Activated T-helper 17 cell treated with anti-CD3 and anti-CD28 coated beads, Interleukin-2, amount 50 U/mL, for 72 hours (primary cell): ENCODE measurements around the gene CENPO. TPM values are rescaled to one million over a fixed set of nuclear protein-coding genes. Genes with fewer than 3 reads are reported as not detected.
A peak's percentile ranks its signal among the peaks of the same experiment; 100 is the strongest.

Experiments
- ATAC-seq: fragments of 150-1000 bp; cut with Tn5 transposase; replicated peaks from 2 replicates; pipeline ENCODE4 v1.10.0; 2021; ENCODE audit warnings: mild to moderate bottlenecking, moderate library complexity
- H3K27ac Mint-ChIP-seq: one replicate; pipeline ENCODE4 v1.8.0; 2022; ENCODE audit warnings: mixed read lengths
- H3K27me3 Mint-ChIP-seq: one replicate; pipeline ENCODE4 v1.8.0; 2022; ENCODE audit warnings: mixed read lengths
- H3K36me3 Mint-ChIP-seq: one replicate; pipeline ENCODE4 v1.8.0; 2022; ENCODE audit warnings: low read depth, mild to moderate bottlenecking, mixed read lengths
- H3K4me1 Mint-ChIP-seq: one replicate; pipeline ENCODE4 v1.8.0; 2022; ENCODE audit warnings: mixed read lengths
- H3K4me3 Mint-ChIP-seq: one replicate; pipeline ENCODE4 v1.8.0; 2022; ENCODE audit warnings: mild to moderate bottlenecking, mixed read lengths
- H3K9me3 Mint-ChIP-seq: one replicate; pipeline ENCODE4 v1.8.0; 2022; ENCODE audit warnings: mixed read lengths
- total RNA-seq, 2 donors: library from RNA; stranded (reverse); gene quantifications; one replicate each; pipeline ENCODE4 v1.2.3, GENCODE V29; 2022

Gene CENPO
- total RNA-seq, 2 donors from 2014 or later, result 32.7 to 54.8 TPM

DNA sequence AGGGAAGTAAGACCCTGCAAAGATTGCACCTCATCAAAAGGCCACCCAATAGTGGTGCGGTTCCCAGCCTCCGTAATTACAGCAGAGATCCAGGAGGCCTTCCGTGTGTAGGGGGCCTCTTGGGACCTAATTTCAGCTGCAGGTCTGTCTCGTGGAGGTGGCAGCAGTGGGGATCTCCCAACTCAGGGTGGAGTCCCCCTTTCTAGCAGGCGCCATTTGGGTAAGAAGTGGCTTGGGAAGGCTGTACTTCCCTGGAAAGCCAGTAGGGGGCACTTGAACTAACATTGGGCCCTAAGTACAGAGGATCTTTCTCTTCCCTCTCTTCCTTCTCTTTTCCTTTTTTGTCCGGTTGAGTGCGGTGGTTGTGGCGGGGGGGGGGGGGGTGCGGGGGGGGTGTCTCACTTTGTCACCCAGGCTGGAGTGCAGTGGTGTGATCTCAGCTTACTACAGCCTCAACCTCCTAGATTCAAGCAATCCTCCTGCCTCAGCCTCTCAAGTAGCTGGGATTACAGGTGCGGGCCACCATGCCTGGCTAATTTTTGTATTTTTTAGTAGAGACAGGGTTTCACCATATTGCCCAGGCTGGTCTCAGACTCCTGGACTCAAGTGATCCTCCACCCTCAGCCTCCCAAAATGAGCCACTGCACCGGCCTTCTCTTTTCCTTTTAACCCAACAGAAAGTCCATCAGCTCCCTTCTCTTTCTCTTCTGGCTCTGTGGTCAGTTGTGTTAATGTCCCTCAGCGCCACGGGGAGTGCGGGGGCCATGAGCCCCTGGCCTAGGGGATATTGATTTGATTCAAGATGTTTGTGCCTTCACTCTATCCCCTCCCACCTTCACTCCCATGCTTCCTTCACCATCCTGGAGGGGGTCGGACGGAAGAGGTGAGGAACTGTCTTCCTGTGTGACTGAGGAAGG lies 32.0 kb downstream of the CENPO start:
- no peak for ATAC-seq
- H3K27me3 Mint-ChIP-seq, result no peaks in the 10 kb centered on the region
- peaks cover 53% of the 10 kb centered on the region for H3K36me3 Mint-ChIP-seq
- H3K9me3 Mint-ChIP-seq, result no peaks in the 10 kb centered on the region
- H3K4me1 Mint-ChIP-seq, result peaks cover 19% of the 10 kb centered on the region
- peak overlapping the region; percentile 15 for H3K4me3 Mint-ChIP-seq
- H3K27ac Mint-ChIP-seq, result peak overlapping the region; percentile 92

DNA sequence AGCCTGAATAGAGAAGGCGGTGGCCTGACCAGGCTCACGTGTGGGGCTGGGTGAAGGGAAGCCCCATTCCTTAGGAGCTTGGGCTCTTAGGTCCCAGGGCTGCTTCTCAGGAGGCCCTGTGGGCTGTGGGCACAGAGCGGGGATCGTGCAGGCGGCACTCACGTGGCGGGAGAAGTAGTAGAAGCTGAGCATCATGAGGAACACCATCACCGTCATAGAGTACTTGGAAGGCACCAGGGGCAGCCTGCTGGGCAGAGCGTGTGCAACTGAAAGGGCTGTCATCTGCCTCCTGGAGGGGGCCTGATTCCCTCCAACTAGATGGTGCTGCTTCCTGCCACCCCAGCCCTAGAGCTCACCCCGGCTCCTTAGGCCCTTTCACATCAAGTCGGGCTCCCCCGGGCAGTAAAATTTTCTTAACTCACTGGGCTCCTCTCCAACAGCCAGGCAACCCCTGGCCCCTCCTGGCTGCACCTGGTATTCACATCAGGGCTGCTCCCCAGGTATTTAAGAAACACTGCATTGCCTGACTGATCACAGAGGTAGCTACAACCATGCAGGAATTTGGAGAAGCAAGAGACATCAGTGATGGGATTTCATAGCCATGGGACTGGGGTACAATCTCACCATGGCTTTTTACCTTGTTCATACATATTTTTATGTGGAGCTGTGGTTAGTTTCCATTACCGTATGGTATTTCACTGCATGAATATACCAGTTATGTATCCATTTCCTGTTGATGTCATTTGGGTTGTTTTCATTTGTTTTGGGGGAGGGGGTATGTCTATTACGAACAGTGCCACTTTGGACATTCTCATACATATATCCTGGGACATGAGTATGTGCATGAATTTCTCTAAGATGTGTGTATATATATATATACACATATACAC lies 32.9 kb downstream of the CENPO start:
- Mint-ChIP-seq H3K36me3 (peaks cover 44% of the 10 kb centered on the region), H3K27ac (peak overlapping the region; percentile 92), H3K4me1 (peaks cover 19% of the 10 kb centered on the region), H3K27me3 (no peaks in the 10 kb centered on the region), H3K4me3 (peak overlapping the region; percentile 15), H3K9me3 (no peaks in the 10 kb centered on the region)
- peak; percentile 69 for ATAC-seq

DNA sequence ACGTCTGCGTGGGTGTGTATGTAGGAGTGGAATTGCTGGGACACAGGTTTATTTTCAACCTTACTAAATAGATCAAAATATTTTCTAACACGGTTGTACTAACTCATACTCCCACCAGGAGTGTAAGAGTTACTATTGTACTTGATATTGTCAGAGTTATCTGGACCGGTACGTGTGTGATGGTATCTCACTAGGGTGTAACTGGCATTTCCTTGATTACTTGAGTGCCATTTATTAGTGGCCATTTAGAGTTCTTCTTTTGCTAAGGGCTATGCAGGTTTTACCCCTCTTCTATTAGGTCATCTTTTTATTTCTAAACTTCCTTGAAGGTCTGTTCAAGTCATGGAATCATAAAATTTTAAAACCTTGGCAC lies 33.5 kb downstream of the CENPO start:
- H3K36me3 Mint-ChIP-seq, result peaks cover 38% of the 10 kb centered on the region
- no peaks in the 10 kb centered on the region for H3K9me3 Mint-ChIP-seq
- peak; percentile 8 for ATAC-seq
- peak overlapping the region; percentile 15 for H3K4me3 Mint-ChIP-seq
- H3K4me1 Mint-ChIP-seq, result peaks cover 19% of the 10 kb centered on the region
- H3K27me3 Mint-ChIP-seq, result no peaks in the 10 kb centered on the region
- H3K27ac Mint-ChIP-seq, result peak overlapping the region; percentile 92

DNA sequence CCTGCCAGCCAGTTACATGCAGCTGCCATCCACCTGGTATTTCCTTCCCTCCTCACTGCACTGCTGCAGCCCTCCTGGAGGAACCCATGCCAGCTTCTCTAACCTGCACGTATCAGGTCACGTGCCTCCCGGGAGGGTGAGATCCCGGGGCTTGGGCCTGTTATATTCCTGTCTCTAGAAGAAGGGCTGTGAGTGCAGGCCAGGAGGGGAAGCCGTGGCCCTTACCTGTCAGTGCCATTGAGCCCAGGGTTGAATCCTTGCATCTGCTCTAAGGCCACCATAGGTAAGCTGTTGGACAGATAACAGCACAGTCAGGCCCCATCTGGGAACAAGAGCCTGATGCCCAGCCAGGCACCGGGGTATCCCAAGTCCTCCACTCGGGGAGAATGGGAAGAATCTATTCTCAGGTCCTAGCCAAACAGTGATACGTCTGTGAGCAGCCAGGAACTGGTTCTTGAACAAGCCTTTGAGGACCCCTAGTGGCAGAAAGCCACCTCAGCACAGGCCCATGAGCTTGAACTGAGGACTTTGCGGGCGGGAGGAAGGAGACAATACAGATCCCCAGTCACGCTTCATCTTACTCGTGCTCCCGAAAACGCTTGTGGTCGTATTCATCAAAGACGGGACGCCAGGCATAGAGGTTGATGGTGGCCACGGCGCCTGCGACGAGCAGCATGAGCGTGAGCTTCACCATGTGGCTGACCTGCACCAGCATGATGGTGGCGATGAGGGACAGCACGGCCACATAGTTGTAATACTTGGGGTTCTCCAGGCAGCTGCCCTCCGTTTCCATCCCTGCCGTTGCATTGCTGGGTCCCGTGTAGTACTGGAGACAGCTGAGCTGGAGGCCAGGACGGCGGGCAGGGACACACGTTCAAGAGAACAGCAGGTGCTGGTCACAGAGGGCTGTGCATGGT lies 34.4 kb downstream of the CENPO start:
- peak overlapping the region; percentile 92 for H3K27ac Mint-ChIP-seq
- H3K4me3 Mint-ChIP-seq, result peak overlapping the region; percentile 28
- H3K27me3 Mint-ChIP-seq, result no peaks in the 10 kb centered on the region
- peaks cover 29% of the 10 kb centered on the region for H3K36me3 Mint-ChIP-seq
- ATAC-seq, result peak; percentile 85
- H3K9me3 Mint-ChIP-seq, result no peaks in the 10 kb centered on the region
- H3K4me1 Mint-ChIP-seq, result peaks cover 19% of the 10 kb centered on the region

DNA sequence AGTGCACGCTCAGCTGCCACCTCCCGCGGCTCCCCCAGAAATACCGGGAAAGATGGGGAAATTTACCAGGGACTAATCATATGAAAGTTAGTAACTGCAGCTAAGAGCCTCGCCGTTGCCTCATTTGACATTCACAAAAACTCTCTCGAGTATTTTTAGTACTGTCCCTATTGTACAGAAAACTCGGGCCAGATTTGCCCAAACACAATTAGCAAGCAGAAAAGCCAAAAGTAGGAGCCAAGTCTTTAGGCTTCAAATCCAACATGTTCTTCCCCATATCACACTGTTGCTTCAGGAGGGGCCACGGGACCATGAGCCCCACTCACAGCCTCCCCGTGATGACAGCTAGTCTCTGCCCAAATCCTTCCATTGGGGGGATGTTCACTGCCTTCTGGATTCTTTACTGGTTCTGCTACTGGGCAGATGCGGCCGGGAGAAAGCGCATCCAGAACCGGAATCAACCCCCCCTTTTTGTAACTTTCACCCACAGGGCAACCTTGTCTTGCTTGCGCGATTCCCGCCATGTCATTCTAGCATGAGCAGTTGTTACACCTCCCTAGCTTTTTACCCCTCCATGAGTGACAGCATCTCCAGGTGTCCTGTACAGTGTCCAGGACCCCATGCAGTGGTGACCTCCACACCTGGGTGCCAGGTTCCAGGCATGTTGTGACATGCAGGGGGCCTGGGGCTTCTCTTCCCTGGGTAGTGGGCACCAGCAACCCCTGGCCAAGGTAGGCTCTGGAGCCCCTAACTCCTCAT lies 35.2 kb downstream of the CENPO start:
- Mint-ChIP-seq H3K9me3 (no peaks in the 10 kb centered on the region), H3K4me3 (no peak overlapping the region), H3K27ac (peak overlapping the region; percentile 92), H3K36me3 (peaks cover 21% of the 10 kb centered on the region), H3K27me3 (no peaks in the 10 kb centered on the region), H3K4me1 (peaks cover 19% of the 10 kb centered on the region)
- ATAC-seq, result no peak

DNA sequence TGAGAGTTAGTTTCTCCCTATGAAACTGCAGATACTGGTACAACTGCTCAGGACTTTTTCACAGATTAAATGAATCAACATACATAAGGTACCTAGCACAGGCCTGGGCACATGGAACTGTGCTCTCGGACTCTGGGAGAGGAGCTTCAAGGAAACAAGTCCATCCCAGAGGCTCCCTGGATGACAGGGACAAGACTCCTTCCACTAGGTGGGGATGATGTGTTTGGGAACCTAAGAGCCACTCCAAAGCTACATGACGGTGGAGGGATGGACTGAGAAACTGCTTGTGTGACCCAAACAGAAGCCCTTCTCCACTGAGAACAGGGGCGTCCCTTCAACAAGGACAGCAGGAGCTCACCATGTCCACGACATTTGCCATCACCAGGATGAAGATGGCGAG lies 37.1 kb downstream of the CENPO start:
- Mint-ChIP-seq H3K27ac (no peak overlapping the region), H3K27me3 (no peaks in the 10 kb centered on the region)
- ATAC-seq, result no peak

DNA sequence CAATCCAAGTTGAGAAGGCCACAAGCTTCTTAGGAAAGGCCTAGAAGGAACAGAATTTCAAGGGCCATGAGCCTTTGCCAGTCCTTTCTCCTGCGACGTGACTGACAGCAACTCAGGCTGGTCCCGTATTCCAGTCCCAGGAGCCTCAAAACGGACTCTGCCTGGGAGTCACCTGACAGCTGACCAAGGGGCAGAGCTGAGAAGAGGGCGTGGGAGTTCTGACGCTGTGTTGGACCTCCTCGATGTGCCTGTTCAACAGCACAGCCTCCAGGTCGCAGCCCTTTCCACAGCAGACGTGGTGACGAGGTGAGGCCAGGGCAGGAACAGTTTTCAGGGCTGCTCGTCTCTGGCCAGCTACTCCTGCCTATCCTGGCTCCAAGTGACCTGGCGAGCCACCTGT lies 37.6 kb downstream of the CENPO start:
- Mint-ChIP-seq H3K4me1 (peaks cover 17% of the 10 kb centered on the region), H3K9me3 (no peaks in the 10 kb centered on the region), H3K36me3 (peaks cover 18% of the 10 kb centered on the region), H3K27ac (no peak overlapping the region), H3K27me3 (no peaks in the 10 kb centered on the region), H3K4me3 (no peak overlapping the region)
- ATAC-seq, result no peak

More for the DNA sequence above, 37.1 kb downstream of the CENPO start:
- Mint-ChIP-seq H3K4me1 (peaks cover 19% of the 10 kb centered on the region), H3K9me3 (no peaks in the 10 kb centered on the region), H3K4me3 (no peak overlapping the region), H3K36me3 (peaks cover 14% of the 10 kb centered on the region)

DNA sequence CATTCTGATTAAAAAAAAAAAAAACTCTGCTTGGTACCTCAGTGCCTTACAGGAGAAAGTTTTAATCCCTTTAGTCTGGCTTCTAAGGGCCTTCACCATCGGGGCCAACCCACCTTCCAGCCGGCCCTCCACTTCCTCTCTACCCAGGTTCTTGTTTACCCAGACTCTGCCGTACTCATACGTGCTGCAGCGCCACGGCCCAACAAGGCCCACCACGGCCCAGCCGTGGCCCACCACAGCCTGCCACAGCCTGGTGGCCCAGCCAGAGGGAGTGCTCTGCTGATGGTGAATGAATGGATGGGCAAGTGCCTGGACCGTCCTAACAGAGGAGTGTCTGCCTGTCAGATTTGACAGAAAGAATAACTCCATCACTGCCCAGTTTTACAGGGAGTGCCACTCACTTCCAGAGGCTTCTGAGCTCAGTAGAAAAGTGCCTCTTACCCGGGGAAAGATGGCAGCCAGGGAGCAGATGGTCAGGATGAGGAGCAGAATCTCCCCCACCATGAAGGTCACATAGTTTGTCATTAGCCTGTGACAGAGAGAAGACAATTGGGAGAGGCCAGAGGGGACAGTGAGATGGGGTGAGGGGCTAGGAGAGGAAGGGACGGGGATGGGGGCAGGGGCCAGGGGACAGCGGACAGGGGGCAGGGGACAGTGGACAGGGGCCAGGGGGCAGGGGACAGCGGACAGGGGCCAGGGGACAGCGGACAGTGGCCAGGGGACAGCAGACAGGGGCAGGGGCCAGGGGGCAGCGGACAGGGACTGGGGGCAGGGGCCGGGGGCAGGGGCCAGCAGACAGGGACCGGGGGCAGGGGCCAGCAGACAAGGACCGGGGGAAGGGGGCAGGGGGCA lies 38.2 kb downstream of the CENPO start:
- peaks cover 12% of the 10 kb centered on the region for H3K4me1 Mint-ChIP-seq
- H3K9me3 Mint-ChIP-seq, result no peaks in the 10 kb centered on the region
- H3K27ac Mint-ChIP-seq, result no peak overlapping the region
- H3K4me3 Mint-ChIP-seq, result no peak overlapping the region
- H3K27me3 Mint-ChIP-seq, result no peaks in the 10 kb centered on the region
- no peak for ATAC-seq
- H3K36me3 Mint-ChIP-seq, result peaks cover 25% of the 10 kb centered on the region

DNA sequence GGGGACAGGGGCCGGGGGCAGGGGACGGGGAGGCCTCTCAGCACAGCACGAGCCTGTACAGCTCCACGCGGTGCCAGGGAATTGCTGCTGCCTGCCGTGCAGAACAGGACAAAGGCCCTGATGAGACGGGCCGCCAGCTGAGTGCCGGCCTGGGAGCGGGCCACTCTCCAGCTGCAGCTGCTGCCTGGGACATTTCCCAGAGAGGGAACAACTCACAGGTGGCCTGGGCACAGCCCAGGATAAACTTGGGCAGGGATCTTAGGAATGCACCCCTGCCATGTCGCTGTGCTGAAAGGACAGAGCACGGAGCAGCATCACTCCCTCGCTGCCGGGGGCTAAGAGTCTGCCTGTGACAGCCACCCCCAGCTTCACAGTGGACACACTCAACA lies 38.8 kb downstream of the CENPO start:
- no peaks in the 10 kb centered on the region for H3K9me3 Mint-ChIP-seq

DNA sequence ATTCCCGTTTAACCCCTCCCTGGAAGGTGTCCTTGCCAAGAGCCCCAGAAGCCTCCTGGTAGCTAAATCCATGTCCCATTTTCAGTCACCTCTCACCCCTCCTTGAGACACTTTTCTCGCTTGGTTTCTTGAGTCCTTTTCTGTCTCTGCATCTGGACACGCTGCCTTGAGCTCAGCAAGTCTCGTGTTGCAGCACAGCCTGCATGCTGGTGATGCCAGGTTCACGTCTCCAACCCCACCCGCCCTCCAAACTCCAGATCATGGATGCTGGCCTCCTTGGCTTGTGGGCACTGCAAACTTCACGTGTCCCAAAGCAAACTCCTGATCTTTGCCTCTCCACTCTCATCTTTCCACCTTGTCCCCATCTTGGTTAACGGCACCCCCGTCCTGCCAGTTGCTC lies 39.3 kb downstream of the CENPO start:
- Mint-ChIP-seq H3K36me3 (peaks cover 36% of the 10 kb centered on the region), H3K9me3 (no peaks in the 10 kb centered on the region), H3K27me3 (no peaks in the 10 kb centered on the region), H3K4me3 (no peak overlapping the region), H3K4me1 (peaks cover 4% of the 10 kb centered on the region), H3K27ac (peak overlapping the region; percentile 2)
- no peak for ATAC-seq

More for the DNA sequence above, 38.8 kb downstream of the CENPO start:
- Mint-ChIP-seq H3K4me1 (peaks cover 9% of the 10 kb centered on the region), H3K36me3 (peaks cover 31% of the 10 kb centered on the region), H3K27ac (no peak overlapping the region), H3K4me3 (no peak overlapping the region), H3K27me3 (no peaks in the 10 kb centered on the region)
- ATAC-seq, result no peak

DNA sequence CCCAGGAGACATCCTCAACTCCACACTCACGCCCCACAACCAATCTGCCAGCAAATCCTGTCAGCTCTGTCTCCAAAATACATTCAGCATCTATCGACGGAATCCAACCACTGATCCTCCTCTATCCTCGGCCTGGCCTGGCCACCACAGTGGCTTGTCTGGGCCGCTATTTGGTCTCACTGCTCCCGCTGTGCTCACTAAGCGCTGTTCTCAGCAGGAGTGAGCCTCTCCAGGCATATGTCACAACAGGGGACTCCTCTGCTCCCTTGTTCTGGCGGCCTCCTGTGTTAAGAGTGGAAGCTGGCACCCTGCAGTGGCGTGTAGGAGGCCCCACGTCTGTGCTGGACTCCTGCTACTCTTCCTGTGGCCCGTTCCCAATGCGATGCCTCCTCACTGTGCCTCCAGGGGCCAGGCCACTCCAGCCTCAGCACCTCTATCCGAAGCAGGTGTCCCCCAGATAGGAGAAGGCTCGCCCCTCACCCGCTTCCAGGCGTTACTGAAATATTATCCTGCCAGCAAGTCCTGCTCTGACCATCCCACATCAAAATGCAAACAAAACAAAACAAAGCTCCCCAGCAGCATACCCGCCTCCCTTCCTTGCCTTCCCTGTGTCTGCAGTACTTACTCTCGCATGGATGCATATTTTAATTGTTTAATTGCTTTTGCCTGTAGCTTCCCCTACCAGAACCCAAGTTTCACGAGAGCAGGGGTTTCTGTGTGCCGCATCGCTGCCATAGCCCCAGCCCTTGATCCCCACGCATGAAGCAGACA lies 39.9 kb downstream of the CENPO start:
- no peak for ATAC-seq

More for the DNA sequence above, 39.9 kb downstream of the CENPO start:
- Mint-ChIP-seq H3K27me3 (no peaks in the 10 kb centered on the region), H3K36me3 (peaks cover 36% of the 10 kb centered on the region), H3K4me3 (no peak overlapping the region), H3K9me3 (no peaks in the 10 kb centered on the region), H3K27ac (peak overlapping the region; percentile 2), H3K4me1 (no peaks in the 10 kb centered on the region)
